HCEC 1CT (cell line): ENCODE data around the gene FMNL2.
A peak's percentile ranks its signal among the peaks of the same experiment; 100 is the strongest.

Experiments
- DNase-seq: peaks from one replicate; pipeline ENCODE4 v3.0.0-alpha.2; 2017

The FMNL2 gene

DNA sequence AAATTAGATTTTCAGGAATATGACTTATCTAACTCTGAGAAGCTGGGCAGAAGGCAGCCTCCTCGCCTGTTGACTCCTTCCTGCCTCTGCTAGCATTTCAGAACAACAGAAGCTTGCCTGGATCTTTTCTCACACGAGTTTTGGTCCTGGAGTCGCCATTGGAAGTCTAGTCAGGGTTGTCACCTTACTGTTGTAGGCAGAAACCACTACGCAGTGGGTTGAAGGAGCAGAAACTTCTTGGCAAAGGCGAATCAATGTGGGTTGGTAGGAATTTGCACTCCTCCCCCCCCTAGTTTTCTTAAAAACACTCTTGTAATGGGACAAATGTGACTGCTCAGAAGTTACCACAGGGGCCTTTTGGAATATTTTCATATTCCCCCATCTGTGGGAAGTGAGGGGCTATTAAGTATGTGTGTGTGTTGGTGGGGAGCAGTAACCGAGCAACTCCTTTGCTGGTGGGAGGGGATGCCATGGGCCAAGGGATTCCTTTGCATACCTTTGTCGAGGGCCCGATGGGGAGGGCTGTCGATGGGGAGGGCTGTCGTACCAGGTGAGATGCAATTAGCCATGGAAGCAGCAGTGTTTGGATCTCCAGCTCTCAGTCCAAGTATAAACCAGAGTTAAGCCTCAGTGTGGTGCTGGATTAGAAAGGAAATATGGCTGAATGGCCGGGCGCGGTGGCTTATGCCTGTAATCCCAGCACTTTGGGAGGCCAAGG lies 117.4 kb downstream of the FMNL2 start:
- DNase-seq = no peak

DNA sequence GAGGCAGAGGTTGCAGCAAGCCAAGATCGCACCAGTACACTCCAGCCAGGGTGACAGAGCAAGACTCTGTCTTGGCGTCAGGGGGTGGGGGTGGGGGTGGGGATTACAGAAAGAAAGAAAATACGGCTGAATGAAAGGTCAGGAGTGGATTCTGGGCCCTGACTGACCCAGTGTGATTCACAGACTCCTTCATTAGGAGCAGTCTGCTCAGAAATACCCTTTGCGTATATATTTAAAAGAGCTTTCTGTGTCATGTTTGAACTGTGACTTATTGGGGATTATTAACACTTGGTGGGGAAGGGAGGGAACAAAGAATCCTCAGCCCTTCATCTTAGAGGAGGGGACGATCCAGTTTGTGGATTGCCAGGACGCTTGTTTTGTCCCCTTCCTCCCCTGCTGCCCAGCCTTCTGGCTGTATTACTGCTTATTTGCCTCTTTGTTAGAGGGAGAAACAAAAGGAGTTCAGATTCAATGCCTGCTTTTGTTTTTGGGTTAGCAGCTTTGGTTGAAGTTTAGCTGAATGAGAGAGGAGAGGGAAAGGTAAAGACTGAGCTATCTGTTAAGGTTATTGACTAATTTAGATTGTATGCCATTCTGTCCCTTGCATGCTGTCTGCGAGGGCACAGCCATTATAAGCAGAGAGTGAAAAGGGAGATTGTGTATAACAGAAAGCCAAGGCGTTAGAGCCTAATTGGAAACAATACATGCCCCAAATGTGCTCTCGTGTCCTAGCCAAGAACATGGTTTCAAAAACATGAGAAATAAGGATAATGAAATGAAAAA lies 118.3 kb downstream of the FMNL2 start:
- no peak for DNase-seq

GRCh38 chr2:152454371-152454770 lies 119.4 kb downstream of the FMNL2 start:
- DNase-seq = no peak

DNA sequence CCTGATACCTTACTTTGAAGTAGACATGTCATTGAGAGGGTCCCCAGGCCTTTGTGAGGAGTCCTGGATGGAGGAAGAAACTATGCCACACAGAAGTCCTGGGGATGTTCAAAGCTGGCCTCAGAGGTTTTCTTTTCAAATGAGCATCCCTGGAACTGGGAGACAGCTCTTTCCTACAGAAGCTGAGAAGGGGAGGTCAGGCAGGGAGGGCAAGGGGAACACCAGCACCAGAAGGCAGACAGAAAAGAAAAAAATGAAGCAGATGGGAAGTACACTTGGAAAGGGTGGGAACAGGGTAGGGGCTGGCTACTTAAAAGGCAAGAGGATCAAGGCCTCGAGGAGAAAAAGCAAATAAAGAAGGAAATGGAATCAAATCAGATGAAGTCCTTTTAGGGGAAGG lies 120.0 kb downstream of the FMNL2 start:
- no peak for DNase-seq

DNA sequence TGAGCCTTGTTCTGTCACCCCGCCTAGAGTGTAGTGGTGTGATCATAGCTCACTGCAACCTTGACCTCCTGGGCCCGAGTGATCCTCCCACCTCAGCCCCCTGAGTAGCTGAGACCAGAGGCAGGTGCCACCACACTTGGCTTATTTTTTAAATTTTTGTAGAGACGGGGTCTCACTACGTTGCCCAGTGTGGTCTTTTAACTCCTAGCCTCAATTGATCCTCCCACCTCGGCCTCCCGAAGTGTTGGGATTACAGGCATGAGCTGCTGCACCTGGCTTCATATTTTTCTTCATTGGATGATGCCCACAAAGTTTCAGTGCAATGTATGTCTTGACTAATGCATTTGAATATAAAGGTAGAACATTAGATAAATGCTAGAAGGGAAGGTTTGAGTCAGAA lies 120.8 kb downstream of the FMNL2 start:
- no peak for DNase-seq

DNA sequence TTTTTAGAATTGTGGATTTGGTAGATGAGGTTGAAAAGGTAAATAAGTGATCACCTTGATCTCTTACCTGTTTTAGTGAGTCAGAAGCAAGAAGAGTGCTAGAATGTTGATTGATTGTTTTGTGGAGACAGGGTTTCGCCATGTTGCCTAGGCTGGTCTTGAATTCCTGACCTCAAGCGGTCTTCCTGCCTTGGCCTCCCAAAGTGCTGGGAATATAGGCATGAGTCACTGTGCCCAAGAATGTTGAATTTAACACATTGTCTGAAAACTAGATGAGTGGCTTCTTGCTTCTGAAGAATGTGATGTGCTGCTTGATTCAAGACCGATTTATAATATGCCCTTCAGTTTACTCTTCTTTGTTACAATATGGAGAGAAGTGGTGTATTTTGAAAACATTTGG lies 121.3 kb downstream of the FMNL2 start:
- DNase-seq = peak; percentile 51

DNA sequence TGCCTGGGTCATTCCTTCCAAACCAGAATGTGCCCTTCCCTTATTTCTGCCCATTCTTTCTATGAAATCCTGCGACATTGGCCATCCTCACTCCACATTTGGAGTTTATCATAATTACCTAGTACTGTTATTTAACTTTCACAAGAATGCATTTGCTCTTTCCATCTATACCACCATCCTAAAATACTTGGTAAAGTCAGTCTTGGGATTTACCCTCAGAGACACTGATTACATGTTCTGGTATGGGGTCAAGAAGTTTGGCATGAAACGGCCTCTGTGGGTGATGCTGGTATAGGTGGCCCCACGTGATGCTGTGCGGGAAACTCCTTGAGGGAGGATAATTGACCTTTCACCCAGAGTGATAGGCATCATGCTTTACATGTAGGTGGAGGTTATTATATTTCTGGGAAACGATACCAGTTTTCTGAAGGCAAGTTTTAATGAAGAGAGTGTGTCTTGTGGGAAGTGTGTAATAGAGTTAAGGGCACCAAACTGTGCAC lies 123.5 kb downstream of the FMNL2 start:
- DNase-seq = no peak

DNA sequence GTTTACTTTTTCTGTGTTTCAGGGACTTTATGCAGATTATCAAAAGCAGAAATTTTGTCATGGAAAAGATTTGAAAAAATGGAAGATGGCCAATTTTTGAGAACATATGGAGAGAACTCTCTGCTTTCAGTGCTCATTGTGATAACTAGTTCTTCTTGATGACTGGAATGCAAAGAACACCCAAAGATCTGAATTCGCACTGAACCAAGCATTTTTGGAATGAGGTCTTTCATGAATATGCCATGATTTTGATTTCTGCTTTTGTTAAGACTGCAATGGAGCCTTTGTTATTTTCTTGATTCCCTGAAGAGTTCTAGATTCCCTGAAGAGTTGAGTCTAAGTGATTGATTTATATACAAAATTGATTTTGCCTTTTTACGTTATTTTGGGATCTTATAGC lies 124.1 kb downstream of the FMNL2 start:
- no peak for DNase-seq

- no peak for DNase-seq
Measured at GRCh38 chr2:152460567-152460966, 125.6 kb downstream of the FMNL2 start.

GRCh38 chr2:152462120-152462519 lies 127.1 kb downstream of the FMNL2 start:
- no peak for DNase-seq

DNA sequence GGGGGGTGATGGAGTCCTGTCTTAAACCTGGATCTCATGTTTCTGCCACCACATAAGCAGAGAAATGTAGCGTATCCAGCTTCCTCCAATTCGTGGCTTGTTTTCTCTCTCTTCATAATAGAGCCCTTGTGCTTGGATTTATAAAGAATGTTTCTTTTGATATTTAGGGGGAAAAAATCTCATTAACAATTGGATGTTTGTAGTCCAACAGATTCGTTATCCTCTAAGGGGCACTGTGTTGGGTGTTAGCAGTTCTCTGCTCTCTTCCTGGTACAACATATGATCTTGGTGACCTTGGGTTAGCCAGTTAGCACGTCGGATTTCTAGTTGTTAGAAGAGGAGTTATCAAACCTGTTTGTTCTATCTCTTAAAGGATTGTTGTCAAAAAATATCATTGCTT lies 127.8 kb downstream of the FMNL2 start:
- DNase-seq = no peak

- no peak for DNase-seq
Measured at GRCh38 chr2:152464851-152465470, 130.0 kb downstream of the FMNL2 start.

DNA sequence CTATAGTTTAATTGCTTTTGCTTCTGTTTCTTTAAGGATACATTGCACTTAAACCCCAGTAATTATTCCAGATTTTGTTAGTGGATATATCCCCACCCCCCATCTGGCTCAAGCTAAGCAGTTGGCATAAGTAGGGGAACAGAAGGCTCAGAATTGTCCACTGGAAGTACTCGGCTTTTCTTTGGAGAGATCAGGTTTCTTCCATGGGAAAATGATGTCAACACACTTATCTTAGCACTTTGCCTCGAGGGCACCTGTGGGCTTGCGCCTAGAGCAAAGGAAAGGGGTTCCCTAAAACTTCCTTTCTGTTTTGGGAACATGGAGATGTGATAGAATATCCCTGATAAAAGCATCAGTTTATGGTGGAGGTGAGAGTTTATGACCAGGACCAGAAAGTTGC lies 130.6 kb downstream of the FMNL2 start:
- no peak for DNase-seq

DNA sequence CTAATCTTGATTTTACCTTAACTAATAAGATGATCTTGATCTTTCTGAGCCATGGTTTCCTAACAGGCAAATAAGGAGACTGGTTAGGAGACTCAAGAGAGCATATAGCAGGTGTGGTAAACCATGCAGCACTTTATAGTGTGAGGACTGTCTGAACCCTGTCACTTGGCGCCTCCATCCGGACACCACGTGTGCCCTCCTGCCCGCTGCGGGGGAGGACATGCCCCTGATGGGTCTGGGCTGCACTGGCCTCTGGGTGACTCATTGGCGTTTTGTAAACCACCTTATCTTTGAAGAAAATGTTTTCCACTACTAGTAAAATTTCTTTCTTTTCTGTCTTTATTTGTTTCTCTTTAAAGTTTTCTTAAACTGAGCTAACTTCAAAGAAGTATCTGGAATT lies 131.1 kb downstream of the FMNL2 start:
- no peak for DNase-seq

- no peak for DNase-seq
Measured at GRCh38 chr2:152466980-152467676, 132.2 kb downstream of the FMNL2 start.

- no peak for DNase-seq
Measured at GRCh38 chr2:152467677-152468410, 132.9 kb downstream of the FMNL2 start.

GRCh38 chr2:152468899-152469692 lies 134.1 kb downstream of the FMNL2 start:
- peak; percentile 74 for DNase-seq

DNA sequence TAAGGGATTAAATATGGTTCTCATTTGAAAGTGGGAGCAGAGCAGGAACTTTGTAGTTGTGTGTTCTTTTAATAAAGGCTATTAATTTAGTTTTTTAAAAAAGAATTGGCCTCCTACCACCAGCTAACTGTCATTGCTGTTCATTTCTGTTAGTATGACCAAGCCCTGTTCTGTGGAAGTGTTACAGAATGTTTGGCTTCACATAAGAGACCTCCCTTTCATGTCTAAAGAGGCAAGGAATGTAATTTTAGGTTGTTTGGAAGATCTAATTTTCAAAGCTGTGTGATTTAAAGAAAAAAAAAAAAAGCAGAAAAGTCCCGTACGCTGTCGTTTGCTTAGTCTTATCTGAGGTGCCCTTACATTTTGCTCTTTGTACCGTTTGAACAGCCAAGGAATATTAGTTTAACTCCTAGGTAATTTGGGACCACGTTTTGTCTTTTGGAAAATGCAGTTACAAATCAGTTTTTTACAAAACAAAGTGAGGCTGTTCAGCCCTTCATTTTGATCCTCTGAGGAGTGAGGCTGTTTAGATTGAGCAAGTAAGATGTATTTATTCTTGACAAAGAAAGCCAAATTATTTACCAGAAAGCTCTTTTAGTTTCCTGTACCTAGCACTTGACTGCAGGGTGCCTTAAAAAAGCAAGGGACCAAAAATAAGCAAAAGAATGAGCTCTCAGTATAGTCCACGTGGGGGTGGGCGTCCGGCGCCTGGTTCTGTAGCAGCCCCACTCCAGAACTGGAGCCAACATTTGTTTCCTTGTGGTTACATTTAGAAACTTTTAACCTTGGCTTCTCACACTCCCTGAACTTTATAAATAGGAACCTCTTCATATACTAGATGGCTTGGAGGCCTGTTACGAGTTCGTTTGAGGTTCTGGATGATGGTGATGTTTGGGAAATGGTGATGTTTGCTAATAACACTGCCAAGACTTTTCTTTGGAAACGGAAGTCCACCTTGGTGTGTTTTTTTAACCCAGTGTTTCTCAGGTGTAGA lies 136.2 kb downstream of the FMNL2 start:
- no peak for DNase-seq

- no peak for DNase-seq
Measured at GRCh38 chr2:152472481-152472887, 137.5 kb downstream of the FMNL2 start.

DNA sequence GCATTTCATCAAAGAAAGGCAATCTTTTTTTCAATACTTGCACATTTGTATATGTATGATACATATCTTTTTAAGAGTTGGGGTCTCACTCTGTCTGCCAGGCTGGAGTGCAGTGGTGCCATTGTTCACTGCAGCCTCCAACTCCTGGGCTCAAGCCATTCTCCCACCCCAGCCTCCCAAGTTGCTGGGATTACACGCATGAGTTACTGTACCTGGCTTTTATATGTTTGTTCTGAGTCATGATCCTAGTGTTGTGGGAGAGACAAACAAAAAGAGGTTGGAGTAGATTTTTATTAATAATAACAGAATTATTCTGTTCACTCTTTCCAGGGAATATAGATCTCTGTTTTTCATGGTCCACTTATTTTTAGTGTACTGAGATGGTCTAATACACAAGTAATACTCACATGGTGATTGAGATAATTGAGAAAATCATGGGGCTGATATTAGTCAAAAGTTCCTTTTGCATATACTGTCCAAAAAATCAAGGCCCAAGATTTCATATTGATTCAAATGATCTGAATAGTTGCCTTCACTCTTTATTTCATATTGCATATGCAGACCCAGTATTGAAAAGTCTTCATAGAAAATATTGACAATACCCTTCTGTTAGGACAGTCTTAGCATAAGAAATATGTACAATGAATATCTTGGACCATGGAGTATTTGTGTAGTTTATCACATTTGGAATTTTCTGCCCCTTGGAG lies 138.3 kb downstream of the FMNL2 start:
- DNase-seq = no peak
